ENCODE measurements around the gene LRRN4CL. TPM values are rescaled to one million over a fixed set of nuclear protein-coding genes. Genes with fewer than 3 reads are reported as not detected.
A peak's percentile ranks its signal among the peaks of the same experiment; 100 is the strongest.
"Not testable (repeated sequence)": the region's sequence is repeated elsewhere in the genome, so short reads cannot be mapped to it uniquely, and the experiment has no call there.

The LRRN4CL gene
- total RNA-seq, 3 donors from 2014 or later: 9.8 to 15.1 (median 13.6) TPM

DNA sequence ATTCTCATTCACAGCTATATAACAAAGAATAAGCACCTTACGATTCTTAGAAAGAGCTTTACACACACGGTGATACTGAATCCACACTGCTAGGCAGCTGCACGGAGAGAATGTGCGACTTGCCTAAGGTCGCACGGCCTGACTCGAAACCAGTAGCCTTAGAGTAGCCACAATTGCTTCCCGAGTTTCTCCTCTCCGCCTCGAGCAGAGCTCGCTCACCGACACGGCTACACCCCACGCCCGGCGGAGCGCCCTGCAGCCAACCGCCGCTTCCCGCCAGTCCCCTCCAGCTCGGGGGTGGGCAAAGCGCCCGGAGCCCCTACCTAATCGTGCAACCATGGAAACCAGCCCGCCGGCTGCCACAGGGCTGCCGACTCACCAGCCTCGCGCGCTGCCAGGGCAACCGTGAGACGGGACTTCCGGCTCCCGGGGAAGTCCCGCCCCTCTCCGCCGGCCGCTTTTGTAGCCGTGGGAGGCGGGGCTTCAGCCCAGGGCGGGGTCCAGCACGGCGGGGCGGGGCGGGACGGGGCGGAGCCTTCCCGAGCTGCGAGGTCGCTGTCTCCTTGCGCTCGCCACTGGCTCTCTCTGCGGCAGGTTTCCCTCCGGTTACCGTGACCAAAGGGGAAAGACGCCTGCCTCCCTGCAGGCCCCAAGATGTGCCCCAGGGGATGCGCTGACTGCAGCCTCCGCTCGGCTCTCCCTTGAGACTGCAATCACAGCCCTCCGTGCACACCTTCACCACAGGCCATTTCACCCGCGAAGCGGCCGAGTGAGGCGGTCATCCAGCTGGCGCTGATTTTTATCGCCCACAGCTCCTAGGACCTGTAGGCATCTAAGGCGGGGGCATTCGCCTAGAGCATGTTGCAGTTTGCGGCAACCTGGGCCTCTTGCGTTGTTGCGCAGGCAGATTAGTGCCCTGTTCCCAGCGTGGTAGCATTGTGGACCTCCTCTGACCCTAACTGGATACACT is 16.8 kb upstream of the LRRN4CL start:
- H3K27ac ChIP-seq: peak overlapping the region; percentile 83 to 92
- DNase-seq (ENCODE audit: low spot score in 2 of 2): peak; percentile 91 to 94
- H3K4me1 ChIP-seq: peaks cover 3 to 16% of the 10 kb centered on the region in 2 donors
- H3K9me3 ChIP-seq: no peaks in the 10 kb centered on the region
- no peaks in the 10 kb centered on the region for H3K27me3 ChIP-seq
- intact Hi-C loops (cut with DNase I; ENCODE audit: low total_unique reads): no loop called here
- peak; percentile 50 to 64 (median 64) for TF ChIP-seq POLR2AphosphoS5 (IDR thresholded peaks at IDR 0.05)
- TF ChIP-seq, protein P1, sequence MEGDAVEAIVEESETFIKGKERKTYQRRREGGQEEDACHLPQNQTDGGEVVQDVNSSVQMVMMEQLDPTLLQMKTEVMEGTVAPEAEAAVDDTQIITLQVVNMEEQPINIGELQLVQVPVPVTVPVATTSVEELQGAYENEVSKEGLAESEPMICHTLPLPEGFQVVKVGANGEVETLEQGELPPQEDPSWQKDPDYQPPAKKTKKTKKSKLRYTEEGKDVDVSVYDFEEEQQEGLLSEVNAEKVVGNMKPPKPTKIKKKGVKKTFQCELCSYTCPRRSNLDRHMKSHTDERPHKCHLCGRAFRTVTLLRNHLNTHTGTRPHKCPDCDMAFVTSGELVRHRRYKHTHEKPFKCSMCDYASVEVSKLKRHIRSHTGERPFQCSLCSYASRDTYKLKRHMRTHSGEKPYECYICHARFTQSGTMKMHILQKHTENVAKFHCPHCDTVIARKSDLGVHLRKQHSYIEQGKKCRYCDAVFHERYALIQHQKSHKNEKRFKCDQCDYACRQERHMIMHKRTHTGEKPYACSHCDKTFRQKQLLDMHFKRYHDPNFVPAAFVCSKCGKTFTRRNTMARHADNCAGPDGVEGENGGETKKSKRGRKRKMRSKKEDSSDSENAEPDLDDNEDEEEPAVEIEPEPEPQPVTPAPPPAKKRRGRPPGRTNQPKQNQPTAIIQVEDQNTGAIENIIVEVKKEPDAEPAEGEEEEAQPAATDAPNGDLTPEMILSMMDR (IDR thresholded peaks at IDR 0.05): no peak
- peak overlapping the region; percentile 64 to 87 (median 75) for H3K4me3 ChIP-seq
- no peaks in the 10 kb centered on the region for H3K36me3 ChIP-seq

DNA sequence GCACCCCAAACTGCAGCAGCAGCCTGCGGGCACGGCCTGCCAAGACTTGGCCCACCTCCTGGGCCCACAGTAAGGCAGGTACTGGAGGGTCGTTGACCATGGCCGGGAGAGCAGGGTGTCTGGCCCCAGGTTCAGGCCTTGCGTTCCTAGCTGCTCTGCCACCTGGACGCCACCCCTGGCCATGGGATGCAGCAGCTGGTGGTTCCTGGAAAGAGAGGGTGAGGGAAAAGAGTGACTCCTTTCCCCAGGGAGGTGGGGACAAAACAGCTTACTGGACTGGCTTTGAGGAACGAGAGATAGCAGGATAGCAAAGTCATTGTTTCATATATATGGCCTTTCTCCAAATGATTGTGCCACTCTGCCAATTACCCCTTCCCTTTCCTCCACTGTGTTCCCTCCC is 16.1 kb upstream of the LRRN4CL start:
- no peak for TF ChIP-seq POLR2AphosphoS5 (IDR thresholded peaks at IDR 0.05)
- TF ChIP-seq, protein P1 (IDR thresholded peaks at IDR 0.05): no peak
- no peak for TF ChIP-seq POLR2A (IDR thresholded peaks at IDR 0.05)
- intact Hi-C loops (cut with DNase I; ENCODE audit: low total_unique reads): no loop called here

DNA sequence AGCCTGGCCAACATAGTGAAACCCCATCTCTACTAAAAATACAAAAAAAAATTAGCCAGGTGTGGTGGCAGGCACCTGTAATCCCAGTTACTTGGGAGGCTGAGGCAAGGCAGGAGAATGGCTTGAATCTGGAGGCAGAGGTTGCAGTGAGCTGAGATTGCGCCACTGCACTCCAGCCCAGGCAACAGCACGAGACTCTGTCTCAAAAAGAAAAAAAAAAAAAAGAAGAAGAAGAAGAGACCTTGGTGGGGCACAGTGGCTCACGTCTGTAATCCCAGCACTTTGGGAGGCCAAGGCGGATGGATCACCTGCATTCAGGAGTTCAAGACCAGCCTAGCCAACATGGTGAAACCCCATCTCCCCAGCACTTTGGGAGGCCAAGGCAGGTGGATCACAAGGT is 14.6 kb upstream of the LRRN4CL start:
- H3K9me3 ChIP-seq; intact Hi-C loops (cut with DNase I; ENCODE audit: low total_unique reads); H3K36me3 ChIP-seq; H3K27ac ChIP-seq; H3K27me3 ChIP-seq; DNase-seq (ENCODE audit: low spot score in 2 of 2); H3K4me3 ChIP-seq: not testable (repeated sequence)
- peaks cover 3 to 16% of the 10 kb centered on the region in 2 donors for H3K4me1 ChIP-seq

More for the DNA sequence above, 16.1 kb upstream of the LRRN4CL start:
- H3K36me3 ChIP-seq: no peaks in the 10 kb centered on the region
- H3K4me1 ChIP-seq: peaks cover 3 to 16% of the 10 kb centered on the region in 2 donors
- H3K27ac ChIP-seq: peak overlapping the region; percentile 83 to 92
- no peak for DNase-seq (ENCODE audit: low spot score in 2 of 2)
- H3K9me3 ChIP-seq: no peaks in the 10 kb centered on the region
- peak overlapping the region; percentile 64 to 87 (median 75) for H3K4me3 ChIP-seq
- H3K27me3 ChIP-seq: no peaks in the 10 kb centered on the region

DNA sequence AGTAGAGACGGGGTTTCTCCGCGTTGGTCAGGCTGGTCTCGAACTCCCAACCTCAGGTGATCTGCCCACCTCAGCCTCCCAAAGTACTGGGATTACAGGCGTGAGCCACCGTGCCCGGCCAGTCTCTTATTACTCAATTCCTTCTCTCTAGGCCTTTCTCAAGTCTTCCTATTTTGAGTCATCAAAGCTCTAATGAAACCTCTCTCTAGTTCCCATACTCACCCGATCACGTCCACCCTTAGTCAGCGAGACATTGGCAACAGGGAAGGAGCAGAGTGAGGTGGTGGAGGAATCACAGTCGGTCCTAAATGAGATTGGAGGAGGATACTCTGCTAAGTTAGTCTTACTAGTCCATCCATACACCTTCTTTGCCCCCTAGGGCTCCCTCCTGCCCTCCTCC is 12.9 kb upstream of the LRRN4CL start:
- Histone ChIP-seq H3K27ac (no peak overlapping the region), H3K4me1 (peaks cover 3 to 9% of the 10 kb centered on the region in 2 donors), H3K4me3 (no peak overlapping the region), H3K9me3 (no peaks in the 10 kb centered on the region), H3K27me3 (no peaks in the 10 kb centered on the region), H3K36me3 (no peaks in the 10 kb centered on the region)
- intact Hi-C loops (cut with DNase I; ENCODE audit: low total_unique reads): no loop called here
- TF ChIP-seq POLR2A (IDR thresholded peaks at IDR 0.05): no peak
- TF ChIP-seq, protein P1 (IDR thresholded peaks at IDR 0.05): no peak
- no peak for TF ChIP-seq POLR2AphosphoS5 (IDR thresholded peaks at IDR 0.05)
- DNase-seq (ENCODE audit: low spot score in 2 of 2): no peak

DNA sequence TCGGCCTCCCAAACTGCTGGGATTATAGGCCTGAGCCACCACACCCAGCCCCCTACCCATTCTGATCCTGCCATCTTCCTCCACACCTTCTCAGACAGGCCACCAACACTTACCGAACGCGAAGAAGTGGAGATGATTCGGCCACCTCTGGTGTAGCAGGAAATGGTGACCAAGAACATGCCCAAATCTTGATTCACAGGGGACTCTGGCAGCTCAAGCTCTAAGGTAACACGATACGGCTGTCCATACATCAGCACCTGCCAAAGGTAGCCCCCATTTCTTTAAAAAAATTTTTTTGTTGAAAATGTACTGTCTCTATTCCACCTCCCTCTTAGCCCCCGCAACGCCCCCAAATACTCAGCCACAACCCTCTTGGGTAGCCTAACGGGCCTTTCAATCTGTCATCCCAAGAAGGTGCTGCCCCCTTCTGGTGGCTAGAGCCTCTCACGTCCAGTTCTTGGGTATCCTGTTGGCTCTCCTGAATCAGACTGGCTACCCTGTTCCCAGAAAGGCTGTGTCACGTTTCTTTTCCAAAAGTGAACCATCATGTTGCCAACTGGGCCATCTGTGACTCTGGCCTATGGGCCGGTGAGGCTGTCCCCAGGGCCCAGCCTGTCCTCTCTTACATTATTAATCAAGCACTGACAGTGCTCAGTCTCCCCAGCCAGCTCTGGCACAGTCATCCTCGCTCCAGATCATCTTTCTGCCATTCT is 5.3 kb upstream of the LRRN4CL start:
- no peaks in the 10 kb centered on the region for H3K36me3 ChIP-seq

DNA sequence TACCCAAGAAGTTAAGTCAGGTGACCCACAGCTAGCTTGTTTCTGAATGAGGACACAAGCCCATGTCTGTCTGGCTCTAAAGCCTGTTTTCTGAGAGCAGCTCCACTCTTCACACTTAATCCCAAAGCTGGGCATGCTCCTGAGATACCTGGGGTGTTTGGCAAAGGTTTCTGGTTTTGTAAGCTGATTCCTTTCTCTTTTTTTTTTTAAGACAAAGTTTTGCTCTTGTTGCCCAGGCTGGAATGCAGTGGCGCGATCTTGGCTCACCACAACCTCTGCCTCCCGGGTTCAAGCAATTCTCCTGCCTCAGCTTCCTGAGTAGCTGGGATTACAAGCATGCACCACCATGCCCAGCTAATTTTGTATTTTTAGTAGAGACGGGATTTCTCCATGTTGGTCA is 4.3 kb upstream of the LRRN4CL start:
- H3K4me3 ChIP-seq; H3K27me3 ChIP-seq; H3K36me3 ChIP-seq; H3K9me3 ChIP-seq; H3K4me1 ChIP-seq; DNase-seq (ENCODE audit: low spot score in 2 of 2); H3K27ac ChIP-seq: not testable (repeated sequence)
- intact Hi-C loops (cut with DNase I; ENCODE audit: low total_unique reads): loop anchor here (1.0 kb wide), 1 partner anchor 21 kb away; the partner anchor contains the start of gene LBHD1

More for the DNA sequence above, 5.3 kb upstream of the LRRN4CL start:
- no peaks in the 10 kb centered on the region for H3K27me3 ChIP-seq
- H3K4me3 ChIP-seq: no peak overlapping the region
- H3K4me1 ChIP-seq: no peaks in the 10 kb centered on the region
- TF ChIP-seq, protein P1 (IDR thresholded peaks at IDR 0.05): peak; percentile 45 to 72 (median 62)
- TF ChIP-seq POLR2AphosphoS5 (IDR thresholded peaks at IDR 0.05): peak in 1 of 3 donors; percentile 23
- no peak for TF ChIP-seq POLR2A (IDR thresholded peaks at IDR 0.05)
- intact Hi-C loops (cut with DNase I; ENCODE audit: low total_unique reads): loop anchor here (1.0 kb wide), 1 partner anchor 22 kb away; the partner anchor contains the start of gene LBHD1
- no peaks in the 10 kb centered on the region for H3K9me3 ChIP-seq
- H3K27ac ChIP-seq: peak overlapping the region in 1 of 2 donors; percentile 38
- DNase-seq (ENCODE audit: low spot score in 2 of 2): peak; percentile 66 to 68

Measured in breast epithelium (tissue), 4 donors.